Measurements from ENCODE around the gene LAMA1.

The LAMA1 gene

GRCh38 chr18:7011142-7011541 lies 106.5 kb downstream of the LAMA1 start:
- no peak for DNase-seq (ENCODE audit: extremely low read depth, low read depth)
- no peak for TF ChIP-seq CTCF (IDR thresholded peaks at IDR 0.05; ENCODE audit: low read depth, low read length)

GRCh38 chr18:7004009-7004408 lies 113.6 kb downstream of the LAMA1 start:
- TF ChIP-seq CTCF (IDR thresholded peaks at IDR 0.05; ENCODE audit: low read depth, low read length): no peak
- DNase-seq (ENCODE audit: extremely low read depth, low read depth): no peak

GRCh38 chr18:7002107-7002506 lies 115.5 kb downstream of the LAMA1 start:
- TF ChIP-seq CTCF (IDR thresholded peaks at IDR 0.05; ENCODE audit: low read depth, low read length): no peak
- DNase-seq (ENCODE audit: extremely low read depth, low read depth): no peak

- DNase-seq (ENCODE audit: extremely low read depth, low read depth): peak; percentile 4
- peak; percentile 69 for TF ChIP-seq CTCF (IDR thresholded peaks at IDR 0.05; ENCODE audit: low read depth, low read length)
Measured at GRCh38 chr18:7000484-7001096, 117.0 kb downstream of the LAMA1 start.

GRCh38 chr18:6997808-6998207 lies 119.8 kb downstream of the LAMA1 start:
- DNase-seq (ENCODE audit: extremely low read depth, low read depth): no peak

GRCh38 chr18:6994771-6995430 lies 122.7 kb downstream of the LAMA1 start:
- no peak for DNase-seq (ENCODE audit: extremely low read depth, low read depth)
- TF ChIP-seq CTCF (IDR thresholded peaks at IDR 0.05; ENCODE audit: low read depth, low read length): no peak

More at GRCh38 chr18:6997808-6998207, 119.8 kb downstream of the LAMA1 start:
- TF ChIP-seq CTCF (IDR thresholded peaks at IDR 0.05; ENCODE audit: low read depth, low read length): no peak

- TF ChIP-seq CTCF (IDR thresholded peaks at IDR 0.05; ENCODE audit: low read depth, low read length): no peak
Measured at GRCh38 chr18:6994056-6994770, 123.4 kb downstream of the LAMA1 start.

More at GRCh38 chr18:6994056-6994770, 123.4 kb downstream of the LAMA1 start:
- no peak for DNase-seq (ENCODE audit: extremely low read depth, low read depth)
